Measurements from ENCODE around the gene TKT. TPM values are rescaled to one million over a fixed set of nuclear protein-coding genes. Genes with fewer than 3 reads are reported as not detected.

The TKT gene
- total RNA-seq, 1 donor from 2014 or later = 32.1 TPM

DNA sequence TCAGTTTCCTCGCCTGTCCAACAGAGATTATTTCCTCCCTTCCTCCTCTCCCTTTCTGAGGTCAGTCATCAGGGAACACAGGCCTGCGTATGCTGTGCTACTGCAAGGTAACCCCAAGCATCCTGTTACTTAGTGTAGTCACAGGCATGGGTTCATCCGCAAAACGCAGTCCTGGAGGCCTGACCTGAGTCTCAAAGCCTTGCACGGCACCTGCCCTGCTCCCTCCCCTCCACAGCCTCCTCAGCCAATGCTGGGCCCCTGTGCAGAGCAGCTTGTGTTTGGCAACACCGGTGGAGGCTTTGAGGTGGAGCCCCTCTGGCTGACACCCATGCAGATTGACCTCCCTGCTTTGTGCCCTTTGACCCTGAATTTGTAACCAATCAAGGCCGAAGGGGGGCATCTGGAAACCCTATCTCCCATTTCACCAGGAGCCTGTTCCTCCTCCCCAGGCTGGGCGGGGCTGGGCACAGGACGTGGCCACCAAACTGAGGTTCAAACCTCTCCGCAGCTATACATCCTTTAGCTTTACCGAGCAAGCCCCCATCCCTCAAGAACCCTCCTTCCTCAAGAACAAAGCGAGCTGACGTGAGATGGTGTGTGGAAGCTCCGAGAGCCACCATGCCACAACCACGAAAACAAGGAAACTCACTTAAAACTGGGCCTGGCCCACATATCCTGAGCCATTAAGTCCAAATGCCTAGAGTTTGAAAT lies 21.5 kb downstream of the TKT start:
- TF ChIP-seq, protein P1, sequence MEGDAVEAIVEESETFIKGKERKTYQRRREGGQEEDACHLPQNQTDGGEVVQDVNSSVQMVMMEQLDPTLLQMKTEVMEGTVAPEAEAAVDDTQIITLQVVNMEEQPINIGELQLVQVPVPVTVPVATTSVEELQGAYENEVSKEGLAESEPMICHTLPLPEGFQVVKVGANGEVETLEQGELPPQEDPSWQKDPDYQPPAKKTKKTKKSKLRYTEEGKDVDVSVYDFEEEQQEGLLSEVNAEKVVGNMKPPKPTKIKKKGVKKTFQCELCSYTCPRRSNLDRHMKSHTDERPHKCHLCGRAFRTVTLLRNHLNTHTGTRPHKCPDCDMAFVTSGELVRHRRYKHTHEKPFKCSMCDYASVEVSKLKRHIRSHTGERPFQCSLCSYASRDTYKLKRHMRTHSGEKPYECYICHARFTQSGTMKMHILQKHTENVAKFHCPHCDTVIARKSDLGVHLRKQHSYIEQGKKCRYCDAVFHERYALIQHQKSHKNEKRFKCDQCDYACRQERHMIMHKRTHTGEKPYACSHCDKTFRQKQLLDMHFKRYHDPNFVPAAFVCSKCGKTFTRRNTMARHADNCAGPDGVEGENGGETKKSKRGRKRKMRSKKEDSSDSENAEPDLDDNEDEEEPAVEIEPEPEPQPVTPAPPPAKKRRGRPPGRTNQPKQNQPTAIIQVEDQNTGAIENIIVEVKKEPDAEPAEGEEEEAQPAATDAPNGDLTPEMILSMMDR (IDR thresholded peaks at IDR 0.05; ENCODE audit: borderline replicate concordance) = no peak
- intact Hi-C loops (cut with micrococcal nuclease) = no loop called here
- no peak overlapping the region for H3K4me3 ChIP-seq
- peaks cover 84% of the 10 kb centered on the region for H3K36me3 ChIP-seq
- no peak for DNase-seq
- no peaks in the 10 kb centered on the region for H3K27me3 ChIP-seq (ENCODE audit: low read depth)
- H3K9me3 ChIP-seq (replicated peaks) = no peaks in the 10 kb centered on the region
- no peak overlapping the region for H3K27ac ChIP-seq (replicated peaks)
- peaks cover 36% of the 10 kb centered on the region for H3K4me1 ChIP-seq

DNA sequence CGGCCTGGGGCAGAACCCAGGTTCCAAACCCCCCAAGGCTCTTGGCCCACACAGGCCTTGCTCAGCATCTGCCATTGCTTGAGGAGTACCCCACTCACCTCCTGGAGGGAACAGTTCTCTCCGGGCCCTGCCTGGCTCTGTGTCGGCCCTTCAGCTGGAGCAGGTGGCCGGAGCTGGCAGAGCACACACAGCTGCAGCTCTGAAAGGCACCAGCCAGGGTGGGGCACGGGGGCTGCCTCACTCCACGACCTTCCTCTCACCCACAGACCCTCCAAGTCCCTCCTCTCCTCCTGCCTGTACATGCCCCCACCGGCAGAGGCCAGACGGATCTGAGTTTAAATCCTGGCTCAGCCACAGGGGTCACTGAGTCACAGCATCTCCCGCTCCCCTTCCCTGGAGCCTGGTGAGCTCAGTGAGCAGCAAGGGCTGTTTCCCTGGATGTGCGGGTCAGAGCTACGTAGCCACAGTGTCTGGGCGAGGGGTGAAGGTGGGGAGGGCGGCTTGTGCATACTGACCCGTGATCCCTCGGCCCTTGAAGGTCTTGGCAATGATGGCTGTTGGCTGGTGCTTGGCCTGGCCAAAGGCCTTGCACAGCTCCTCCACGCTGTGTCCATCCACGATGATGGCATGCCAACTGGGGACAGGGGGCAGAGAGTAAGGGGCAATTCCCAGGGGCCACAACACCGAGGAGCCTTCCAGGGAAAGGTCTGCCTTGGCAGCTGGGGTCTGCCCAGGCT lies 23.0 kb downstream of the TKT start:
- intact Hi-C loops (cut with micrococcal nuclease) = no loop called here
- TF ChIP-seq, protein P1 (IDR thresholded peaks at IDR 0.05; ENCODE audit: borderline replicate concordance) = no peak
- DNase-seq = peak; percentile 7
- H3K27me3 ChIP-seq (ENCODE audit: low read depth) = no peaks in the 10 kb centered on the region
- H3K4me3 ChIP-seq = no peak overlapping the region
- peak overlapping the region; percentile 35 for H3K27ac ChIP-seq (replicated peaks)
- peaks cover 24% of the 10 kb centered on the region for H3K4me1 ChIP-seq
- no peaks in the 10 kb centered on the region for H3K9me3 ChIP-seq (replicated peaks)
- H3K36me3 ChIP-seq = peaks cover 84% of the 10 kb centered on the region

DNA sequence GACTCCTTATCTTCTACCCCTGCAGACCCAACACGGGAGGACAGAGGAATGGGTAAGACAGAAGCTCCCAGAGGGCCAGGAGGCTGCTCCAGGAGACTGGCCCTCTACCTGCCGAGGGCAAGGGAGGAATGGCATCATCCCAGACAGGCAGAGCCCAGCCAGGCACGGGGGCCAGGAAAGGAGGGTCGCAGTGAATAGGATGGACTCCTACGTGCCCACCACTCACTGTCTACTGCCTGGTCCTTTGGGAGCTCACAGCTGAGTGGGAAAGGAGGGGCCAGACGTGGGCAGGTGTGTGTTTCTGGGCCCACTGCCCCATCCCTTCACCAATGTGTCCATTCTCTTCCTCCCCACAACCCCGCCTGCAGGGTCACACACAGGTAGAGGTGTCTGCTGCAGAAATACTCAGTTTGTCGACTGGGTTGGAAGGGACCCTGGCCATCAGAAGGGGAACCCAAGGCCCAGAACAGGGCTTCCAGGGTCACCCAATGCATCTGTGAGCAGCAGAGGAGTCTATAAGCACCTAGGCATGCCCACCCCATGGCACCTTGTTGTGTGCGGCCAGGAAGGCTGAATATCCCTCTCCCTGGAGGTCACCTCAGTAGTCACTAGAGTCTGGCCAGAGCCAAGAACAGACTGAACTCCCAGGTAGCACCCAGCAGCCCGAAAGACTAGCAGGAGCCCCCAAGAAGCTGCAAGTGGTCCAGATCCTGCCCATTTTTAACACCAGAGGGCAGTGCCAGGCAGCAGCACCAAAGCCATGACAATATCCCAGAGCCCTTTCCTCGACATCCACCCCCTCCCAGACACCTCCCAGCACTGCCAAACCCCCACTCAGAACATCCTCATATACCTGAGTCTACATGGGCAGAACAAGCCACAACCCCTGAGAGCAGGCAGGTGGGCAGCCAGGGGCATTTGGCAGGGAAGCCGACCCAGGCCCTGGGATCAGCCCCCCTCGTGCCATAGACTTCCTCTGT lies 24.0 kb downstream of the TKT start:
- no peaks in the 10 kb centered on the region for H3K27me3 ChIP-seq (ENCODE audit: low read depth)
- intact Hi-C loops (cut with micrococcal nuclease) = no loop called here
- peaks cover 18% of the 10 kb centered on the region for H3K4me1 ChIP-seq
- H3K36me3 ChIP-seq = peaks cover 92% of the 10 kb centered on the region
- H3K9me3 ChIP-seq (replicated peaks) = no peaks in the 10 kb centered on the region
- no peak overlapping the region for H3K4me3 ChIP-seq
- peak overlapping the region; percentile 35 for H3K27ac ChIP-seq (replicated peaks)
- TF ChIP-seq, protein P1 (IDR thresholded peaks at IDR 0.05; ENCODE audit: borderline replicate concordance) = peak; percentile 11
- DNase-seq = peak; percentile 10

DNA sequence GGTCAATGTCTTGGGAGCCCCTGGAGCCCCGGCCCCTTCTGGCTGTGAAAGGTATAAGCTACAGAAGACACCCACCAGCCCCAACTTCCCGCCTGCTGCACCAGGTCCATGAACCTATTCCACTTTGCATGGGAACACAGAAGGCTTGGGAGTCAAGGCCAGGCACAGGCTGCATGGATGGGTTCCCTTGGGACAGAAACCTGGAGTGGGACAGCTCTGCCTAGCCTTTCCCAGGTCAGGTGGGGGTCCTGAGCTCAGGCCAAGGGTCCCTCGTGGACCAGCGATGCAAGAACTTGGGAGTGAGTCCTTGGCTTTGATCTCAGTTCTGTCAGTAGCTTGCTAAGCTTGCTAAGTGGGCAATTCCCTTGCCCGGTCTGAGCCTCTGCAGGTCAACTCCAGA lies 25.0 kb downstream of the TKT start:
- Histone ChIP-seq H3K27ac (replicated peaks) (no peak overlapping the region), H3K4me1 (peaks cover 7% of the 10 kb centered on the region), H3K9me3 (replicated peaks) (no peaks in the 10 kb centered on the region), H3K4me3 (no peak overlapping the region), H3K27me3 (ENCODE audit: low read depth) (no peaks in the 10 kb centered on the region), H3K36me3 (peaks cover 100% of the 10 kb centered on the region)
- TF ChIP-seq, protein P1 (IDR thresholded peaks at IDR 0.05; ENCODE audit: borderline replicate concordance) = no peak
- no peak for DNase-seq
- intact Hi-C loops (cut with micrococcal nuclease) = no loop called here

DNA sequence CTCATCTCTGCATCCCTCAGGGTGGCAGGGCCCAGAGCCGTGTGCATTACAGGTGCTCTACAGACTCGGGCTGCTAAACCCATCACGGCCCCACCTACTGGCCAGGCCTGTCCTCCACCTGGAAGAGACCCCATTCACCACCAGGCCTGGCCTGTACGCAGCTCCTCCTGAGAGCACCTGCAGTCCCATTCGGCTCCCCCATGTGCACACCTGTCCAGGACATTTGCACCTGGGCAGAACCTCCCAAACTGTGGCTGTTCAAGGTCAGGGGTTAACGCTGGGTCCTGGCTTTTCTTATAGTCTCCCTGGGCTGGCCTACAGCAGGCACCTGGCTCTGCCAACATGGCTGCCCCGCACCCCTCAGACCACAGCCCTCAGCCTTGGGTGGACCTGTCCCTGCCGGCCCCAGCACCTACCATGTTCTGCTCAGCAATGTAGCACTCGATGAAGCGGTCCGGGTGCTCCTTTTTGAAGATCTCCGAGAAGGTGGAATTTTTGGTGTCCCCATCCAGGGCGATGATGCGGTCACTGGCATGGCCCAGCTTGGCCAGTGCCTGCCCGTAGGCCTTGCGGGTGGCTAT lies 25.7 kb downstream of the TKT start:
- H3K4me1 ChIP-seq = peaks cover 6% of the 10 kb centered on the region
- H3K4me3 ChIP-seq = no peak overlapping the region
- H3K27me3 ChIP-seq (ENCODE audit: low read depth) = no peaks in the 10 kb centered on the region
- peak overlapping the region; percentile 5 for H3K27ac ChIP-seq (replicated peaks)
- intact Hi-C loops (cut with micrococcal nuclease) = no loop called here
- H3K36me3 ChIP-seq = peaks cover 100% of the 10 kb centered on the region
- TF ChIP-seq, protein P1 (IDR thresholded peaks at IDR 0.05; ENCODE audit: borderline replicate concordance) = no peak
- no peaks in the 10 kb centered on the region for H3K9me3 ChIP-seq (replicated peaks)
- no peak for DNase-seq
